ENCODE data around the gene GRM3. TPM values are rescaled to one million over a fixed set of nuclear protein-coding genes. Genes with fewer than 3 reads are reported as not detected.
"Not testable (repeated sequence)": the region's sequence is repeated elsewhere in the genome, so short reads cannot be mapped to it uniquely, and the experiment has no call there.

Gene GRM3
- not detected in 2 replicates for polyA plus RNA-seq (2011; rRNA removed)
- not detected in 2 replicates for polyA minus RNA-seq (2011; rRNA and poly(A)+ RNA removed)

GRCh38 chr7:86643561-86644281 is at the start of gene GRM3:
TSS of gene GRM3 (plus strand) at chr7:86643909. CDS start at chr7:86765146, 121,237 bp downstream.
- ChIA-PET POLR2A (no interaction called here), CTCF (no interaction called here)
- no peak for DNase-seq (ENCODE audit: low read depth)
- no peak for TF ChIP-seq CTCF (IDR thresholded peaks at IDR 0.05; ENCODE audit: insufficient read depth, low read depth, low read length)
- no peak within 1 kb of the TSS for H3K4me3 ChIP-seq (ENCODE audit: low read depth, low read length)
- no peaks in the 10 kb centered on the region for H3K36me3 ChIP-seq (ENCODE audit: control insufficient read depth, insufficient read depth, low read length)
- H3K27me3 ChIP-seq (ENCODE audit: control insufficient read depth, insufficient read depth, low read length) = no peaks in the 10 kb centered on the region

DNA sequence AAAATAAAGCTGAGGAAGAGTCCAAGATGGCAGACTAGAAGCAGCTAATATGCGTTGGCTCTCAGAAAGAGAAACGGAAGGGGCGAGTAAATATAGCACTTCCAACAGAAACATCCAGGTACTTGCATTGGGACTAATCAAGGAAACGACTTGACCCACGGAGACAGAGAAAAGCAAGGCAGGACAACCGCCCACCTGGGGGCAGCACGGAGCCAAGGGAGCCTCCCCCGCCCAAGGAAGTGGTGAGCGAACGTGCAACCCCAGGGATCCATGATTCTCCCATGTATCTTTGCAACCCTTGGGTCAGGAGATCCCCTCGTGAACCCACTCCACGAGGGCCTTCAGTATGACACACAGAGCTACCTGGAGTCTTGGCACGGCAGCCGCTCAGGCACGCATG is 45.4 kb upstream of the GRM3 start:
- DNase-seq (ENCODE audit: low read depth) = no peak
- TF ChIP-seq CTCF (IDR thresholded peaks at IDR 0.05; ENCODE audit: insufficient read depth, low read depth, low read length) = no peak
- Histone ChIP-seq H3K36me3 (ENCODE audit: control insufficient read depth, insufficient read depth, low read length) (no peaks in the 10 kb centered on the region), H3K4me3 (ENCODE audit: low read depth, low read length) (no peak overlapping the region), H3K27me3 (ENCODE audit: control insufficient read depth, insufficient read depth, low read length) (no peaks in the 10 kb centered on the region)
- CTCF ChIA-PET = no interaction called here
- POLR2A ChIA-PET = no interaction called here

DNA sequence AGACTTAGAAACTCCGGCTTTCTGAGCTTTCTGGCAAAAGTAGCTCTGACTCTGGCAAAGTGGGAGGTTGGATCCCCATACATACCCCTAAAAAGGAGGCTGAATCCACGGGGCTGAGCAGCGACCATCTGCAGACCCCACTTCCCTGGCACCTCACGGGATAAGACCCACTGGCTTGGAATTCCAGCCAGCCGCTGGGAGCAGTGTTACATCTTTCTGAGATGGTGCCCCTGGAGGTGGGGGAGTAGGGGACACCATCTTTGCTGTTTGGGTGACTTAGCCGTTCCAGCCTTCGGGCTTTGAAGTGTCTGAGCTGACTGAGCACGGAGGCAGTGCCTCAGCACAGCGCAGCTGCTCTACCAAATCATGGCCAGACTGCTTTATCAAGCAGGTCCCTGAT is 45.0 kb upstream of the GRM3 start:
- no peaks in the 10 kb centered on the region for H3K36me3 ChIP-seq (ENCODE audit: control insufficient read depth, insufficient read depth, low read length)
- no peak for DNase-seq (ENCODE audit: low read depth)
- ChIA-PET POLR2A (no interaction called here), CTCF (no interaction called here)
- no peak overlapping the region for H3K4me3 ChIP-seq (ENCODE audit: low read depth, low read length)
- no peaks in the 10 kb centered on the region for H3K27me3 ChIP-seq (ENCODE audit: control insufficient read depth, insufficient read depth, low read length)
- no peak for TF ChIP-seq CTCF (IDR thresholded peaks at IDR 0.05; ENCODE audit: insufficient read depth, low read depth, low read length)

DNA sequence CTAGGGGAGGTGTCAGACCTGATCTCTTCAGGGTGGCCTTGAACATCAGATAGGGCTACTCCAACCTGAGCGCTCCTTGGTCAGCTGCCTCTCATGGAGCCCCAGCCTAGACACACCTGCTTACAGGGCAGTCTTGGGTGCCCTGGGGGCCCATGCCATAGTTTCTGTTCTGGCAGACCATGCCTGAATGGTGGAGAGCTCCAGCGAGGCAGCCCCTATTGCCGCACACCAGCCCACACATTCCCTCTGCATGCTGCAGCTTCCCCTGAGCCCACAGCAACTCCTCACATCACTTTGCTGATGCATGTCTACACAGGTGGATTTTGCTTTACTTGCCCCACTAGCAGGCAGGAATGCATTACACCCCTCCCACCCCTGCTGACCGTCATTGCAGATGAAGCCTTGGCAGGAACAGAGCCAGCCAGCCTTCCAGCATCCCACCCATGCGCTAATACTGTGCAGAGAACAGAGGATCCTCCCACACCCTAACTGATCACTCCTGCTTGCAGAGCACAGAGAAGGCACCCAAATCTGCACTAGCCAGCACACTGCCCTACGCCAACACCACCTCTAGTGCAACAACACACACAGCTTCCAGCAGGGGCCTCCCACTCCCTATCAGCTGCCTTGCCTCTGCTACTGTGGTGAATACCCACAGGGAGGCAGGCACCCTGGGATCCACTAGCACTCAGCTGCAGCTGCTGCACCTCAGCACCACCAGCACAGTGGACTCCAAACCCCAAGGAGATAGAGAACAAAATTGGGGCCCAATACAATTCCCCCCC is 43.0 kb upstream of the GRM3 start:
- Histone ChIP-seq H3K4me3 (ENCODE audit: low read depth, low read length) (no peak overlapping the region), H3K36me3 (ENCODE audit: control insufficient read depth, insufficient read depth, low read length) (no peaks in the 10 kb centered on the region), H3K27me3 (ENCODE audit: control insufficient read depth, insufficient read depth, low read length) (no peaks in the 10 kb centered on the region)
- ChIA-PET CTCF (interaction anchor here (0.5 kb wide), 1 partner anchor 8 kb away, joined by 3 read pairs; no protein-coding TSS in a partner anchor), POLR2A (no interaction called here)
- no peak for TF ChIP-seq CTCF (IDR thresholded peaks at IDR 0.05; ENCODE audit: insufficient read depth, low read depth, low read length)
- DNase-seq (ENCODE audit: low read depth) = no peak

GRCh38 chr7:86615711-86616110 is 28.0 kb upstream of the GRM3 start:
- POLR2A ChIA-PET; H3K36me3 ChIP-seq (ENCODE audit: control insufficient read depth, insufficient read depth, low read length); DNase-seq (ENCODE audit: low read depth); H3K27me3 ChIP-seq (ENCODE audit: control insufficient read depth, insufficient read depth, low read length); H3K4me3 ChIP-seq (ENCODE audit: low read depth, low read length); CTCF ChIA-PET: not testable (repeated sequence)
